GM10847 (cell line): Measurements from ENCODE around the gene PCMTD2.

Source experiments
- POLR2A ChIP-seq: IDR thresholded peaks from 2 replicates; pipeline ENCODE4 v1.6.1; 2011; ENCODE audit not compliant: insufficient read length; ENCODE audit errors: extremely low read depth

The PCMTD2 gene

DNA sequence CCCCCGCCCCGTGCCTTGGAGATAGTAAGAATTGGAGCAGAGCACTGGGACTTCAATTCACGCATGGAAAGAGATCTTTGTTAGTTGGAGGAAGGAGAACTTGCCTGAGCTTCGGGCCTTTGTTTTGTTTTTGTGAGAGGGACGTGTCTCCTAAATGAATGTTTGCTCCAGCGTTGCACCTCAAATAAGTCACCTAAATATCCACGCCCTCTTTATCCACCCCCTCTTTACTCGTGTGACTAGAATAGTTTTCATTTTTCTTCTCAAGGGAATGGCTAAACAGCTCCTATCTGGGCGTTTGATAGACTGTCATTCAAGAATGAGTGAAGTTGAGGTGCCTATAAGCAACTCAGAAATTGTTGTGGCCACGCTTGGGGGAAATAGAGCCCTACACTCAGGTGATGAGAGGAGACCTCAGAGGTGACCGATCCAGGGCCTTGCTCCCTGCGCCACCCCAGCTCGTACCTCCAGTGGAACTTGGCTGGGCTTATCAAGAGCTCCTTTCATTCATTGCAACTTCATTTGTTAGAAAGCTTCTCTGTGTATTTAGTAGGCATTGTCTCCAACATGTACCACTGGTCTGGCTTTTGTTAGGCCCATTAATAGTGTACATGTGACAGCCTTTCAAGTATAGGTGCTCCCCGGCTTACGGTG lies 861 bp downstream of the PCMTD2 start:
- no peak for TF ChIP-seq POLR2A

GRCh38 chr20:64257107-64257757 lies 1.7 kb downstream of the PCMTD2 start:
- TF ChIP-seq POLR2A = no peak

- TF ChIP-seq POLR2A = no peak
Measured at GRCh38 chr20:64258071-64258823, 2.7 kb downstream of the PCMTD2 start.

- TF ChIP-seq POLR2A = no peak
Measured at GRCh38 chr20:64260239-64260638, 4.7 kb downstream of the PCMTD2 start.

GRCh38 chr20:64261138-64261537 lies 5.6 kb downstream of the PCMTD2 start:
- no peak for TF ChIP-seq POLR2A

- TF ChIP-seq POLR2A = no peak
Measured at GRCh38 chr20:64264091-64264490, 8.5 kb downstream of the PCMTD2 start.

DNA sequence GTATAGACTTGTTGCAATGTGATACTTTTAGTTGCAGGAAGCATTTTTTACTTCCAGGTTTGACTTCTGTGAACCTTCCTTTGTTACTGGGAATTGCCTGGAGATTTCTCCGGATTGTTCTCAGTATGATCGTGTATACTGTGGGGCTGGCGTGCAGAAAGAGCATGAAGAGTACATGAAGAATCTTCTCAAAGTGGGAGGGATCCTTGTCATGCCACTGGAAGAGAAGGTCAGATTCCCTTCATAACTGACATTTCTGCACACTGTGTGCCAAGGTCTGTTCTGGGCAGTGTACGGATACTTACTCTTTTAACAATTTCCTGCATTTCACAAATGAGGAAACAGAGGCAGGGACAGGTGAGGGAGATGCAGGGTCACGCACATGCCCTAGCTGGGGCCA lies 9.7 kb downstream of the PCMTD2 start:
- no peak for TF ChIP-seq POLR2A

DNA sequence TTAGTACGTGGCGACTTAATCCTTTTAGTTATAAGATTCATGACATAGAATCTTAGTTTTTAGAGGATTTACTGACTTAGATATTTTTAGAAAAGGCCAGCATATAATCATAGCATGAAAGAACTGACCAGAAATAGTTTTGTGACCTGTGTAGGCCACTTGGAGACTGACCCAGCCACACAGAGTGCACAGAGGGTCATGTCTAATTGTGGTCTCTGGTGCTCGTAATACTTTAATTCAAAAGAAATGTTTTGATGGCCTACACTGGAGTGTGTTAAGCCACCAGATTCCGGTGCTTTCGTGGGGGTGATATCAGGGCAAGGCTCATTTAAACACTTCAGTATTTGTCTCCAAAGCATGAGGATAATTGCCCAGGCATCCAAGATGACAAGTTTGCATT lies 11.4 kb downstream of the PCMTD2 start:
- no peak for TF ChIP-seq POLR2A

GRCh38 chr20:64268174-64268573 lies 12.6 kb downstream of the PCMTD2 start:
- TF ChIP-seq POLR2A = no peak

DNA sequence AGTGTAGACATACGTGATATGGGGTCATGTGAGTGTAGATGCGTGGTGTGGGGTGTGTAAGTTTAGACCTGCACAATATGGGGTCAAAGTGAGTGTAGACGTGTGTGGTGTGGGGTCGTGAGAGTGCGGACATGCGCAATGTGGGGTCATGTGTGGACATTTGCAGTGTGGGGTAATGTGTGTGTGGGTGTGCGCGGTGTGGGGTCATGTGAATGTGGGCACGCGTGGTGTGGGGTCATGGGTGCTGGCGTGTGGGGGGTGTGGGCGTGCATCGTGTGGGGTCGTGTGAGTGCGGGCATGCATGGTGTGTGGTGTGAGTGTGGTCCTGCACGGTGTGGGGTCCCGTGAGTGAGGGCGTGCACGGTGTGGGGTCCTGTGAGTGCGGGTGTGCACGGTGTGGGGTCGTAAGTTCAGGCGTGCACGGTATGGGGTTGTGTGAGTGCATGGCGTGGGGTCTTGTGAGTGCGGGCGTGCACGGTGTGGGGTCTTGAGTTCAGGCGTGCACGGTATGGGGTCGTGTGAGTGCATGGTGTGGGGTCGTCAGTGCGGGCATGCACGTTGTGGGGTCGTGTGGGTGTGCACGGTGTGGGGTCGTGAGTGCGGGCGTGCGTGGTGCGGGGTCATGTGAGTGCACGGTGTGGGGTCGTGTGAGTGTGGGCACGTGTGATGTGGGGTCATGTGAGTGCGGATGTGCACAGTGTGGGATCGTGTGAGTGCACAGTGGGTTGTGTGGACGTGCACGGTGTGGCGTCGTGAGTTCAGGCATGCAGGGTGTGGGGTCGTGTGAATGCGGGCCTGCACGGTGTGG lies 14.3 kb downstream of the PCMTD2 start:
- TF ChIP-seq POLR2A = no peak

- no peak for TF ChIP-seq POLR2A
Measured at GRCh38 chr20:64271636-64272035, 16.1 kb downstream of the PCMTD2 start.

- no peak for TF ChIP-seq POLR2A
Measured at GRCh38 chr20:64273109-64273508, 17.6 kb downstream of the PCMTD2 start.

- no peak for TF ChIP-seq POLR2A
Measured at GRCh38 chr20:64276817-64277216, 21.3 kb downstream of the PCMTD2 start.

DNA sequence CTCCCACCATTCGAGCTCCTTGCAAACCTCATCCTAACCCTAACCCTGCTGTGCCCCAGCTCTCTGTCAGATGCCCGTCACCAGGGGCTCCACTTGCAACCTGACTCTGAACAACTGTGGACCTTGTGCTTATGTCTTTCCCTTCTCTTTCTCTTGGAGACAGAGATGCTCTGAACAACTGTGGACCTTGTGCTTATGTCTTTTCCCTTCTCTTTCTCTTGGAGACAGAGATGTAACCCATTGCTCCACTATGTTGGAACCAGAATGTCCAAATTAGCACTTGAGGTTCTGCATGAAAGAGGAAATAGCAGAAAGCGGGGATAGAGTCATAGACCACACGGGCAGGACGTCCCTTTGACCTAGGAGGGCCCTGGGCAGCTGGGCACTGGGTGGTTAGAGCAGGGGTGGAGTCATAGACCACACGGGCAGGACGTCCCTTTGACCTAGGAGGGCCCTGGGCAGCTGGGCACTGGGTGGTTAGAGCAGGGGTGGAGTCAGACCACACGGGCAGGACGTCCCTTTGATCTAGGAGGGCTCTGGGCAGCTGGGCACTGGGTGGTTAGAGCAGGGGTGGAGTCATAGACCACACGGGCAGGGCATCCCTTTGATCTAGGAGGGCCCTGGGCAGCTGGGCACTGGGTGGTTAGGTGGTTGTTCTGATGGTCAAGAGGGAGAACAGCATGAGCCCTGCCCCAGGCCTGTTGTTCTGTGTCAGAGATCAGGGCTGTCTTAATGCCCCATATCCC lies 22.2 kb downstream of the PCMTD2 start:
- TF ChIP-seq POLR2A = no peak

DNA sequence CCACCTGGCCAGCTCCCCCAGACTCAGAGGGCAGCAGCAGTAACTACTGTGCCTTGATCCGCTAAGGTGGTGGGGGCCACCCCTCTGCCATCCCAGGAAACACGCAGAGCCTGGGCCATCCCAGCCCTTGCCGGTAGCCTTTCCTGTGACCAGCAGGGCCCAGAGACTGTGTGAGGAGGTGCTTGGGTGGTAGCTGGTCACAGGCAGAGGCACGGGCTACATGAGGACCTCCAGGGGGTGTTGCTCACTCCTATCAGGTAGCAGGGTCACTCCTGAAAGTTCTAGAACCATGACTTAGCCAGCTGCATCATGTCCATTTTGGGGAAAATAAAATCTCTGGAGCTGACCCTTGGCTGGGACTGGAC lies 22.8 kb downstream of the PCMTD2 start:
- no peak for TF ChIP-seq POLR2A
